RPMI7951 (cell line): ENCODE data around the gene UTP18. TPM values are rescaled to one million over a fixed set of nuclear protein-coding genes. Genes with fewer than 3 reads are reported as not detected.
"Not testable (repeated sequence)": the region's sequence is repeated elsewhere in the genome, so short reads cannot be mapped to it uniquely, and the experiment has no call there.

Experiments used
- DNase-seq: peaks from one replicate; pipeline ENCODE4 v3.0.0-alpha.2; 2012; ENCODE audit warnings: low read depth
- total RNA-seq: library from RNA; depleted of rRNA; stranded (reverse); fragments of >200 nt; shearing (Covaris generic); gene quantifications from 2 replicates; pipeline ENCODE4 v1.2.3, GENCODE V29; 2014; rRNA removed

Gene UTP18
- total RNA-seq, 1 experiment from 2014 or later, result 51.8 TPM

- not testable (repeated sequence) for DNase-seq
These were observed 70.6 kb downstream of the UTP18 start for GRCh38 chr17:51330861-51331503.

- DNase-seq, result no peak
These were observed 74.8 kb downstream of the UTP18 start for GRCh38 chr17:51335006-51335590.

- no peak for DNase-seq
These were observed 75.8 kb downstream of the UTP18 start for GRCh38 chr17:51335883-51336822.

GRCh38 chr17:51341457-51341856, 81.1 kb downstream of the UTP18 start:
- DNase-seq, result no peak

GRCh38 chr17:51342257-51342656, 81.9 kb downstream of the UTP18 start:
- DNase-seq, result no peak

- no peak for DNase-seq
These were observed 84.2 kb downstream of the UTP18 start for GRCh38 chr17:51344532-51344931.

GRCh38 chr17:51346218-51346982, 86.1 kb downstream of the UTP18 start:
- peak; percentile 71 for DNase-seq

Other genes with a start within 250 kb of the UTP18 start
- gene SPAG9, start 139.7 kb upstream of the UTP18 start, total RNA-seq, result 43.8 and 55.3 TPM in 2 replicates
- gene NME1, start 107.0 kb upstream of the UTP18 start, total RNA-seq, result 223 and 287 TPM in 2 replicates
- 449 and 657 TPM in 2 replicates for gene NME2, start 94.1 kb upstream of the UTP18 start, total RNA-seq
- 4.9 and 8.2 TPM in 2 replicates for gene MBTD1, start 497 bp upstream of the UTP18 start, total RNA-seq